Endothelial cell of umbilical vein (primary cell): Measurements from ENCODE around the gene OR6Q1. TPM values are rescaled to one million over a fixed set of nuclear protein-coding genes. Genes with fewer than 3 reads are reported as not detected.

ENCODE experiments used
- BruUV-seq: library from RNA; stranded (reverse); fragments of 400-500 nt; replicated peaks from 2 replicates; lab custom pipeline; 2021; lab: Mats Ljungman, UMichigan
- CTCF ChIA-PET: fragments of 300-600, 350-600 bp; sonication (Branson Sonifier 250); formaldehyde crosslinking; loops from one replicate; lab custom pipeline; 2021; ENCODE audit warnings: antibody characterized with exemption, inconsistent platforms; lab: Charles Lee
- POLR2A ChIA-PET: fragments of 300-600, 350-600 bp; sonication (Branson Sonifier 250); formaldehyde crosslinking; loops from one replicate; lab custom pipeline; 2021; ENCODE audit warnings: antibody characterized with exemption, inconsistent platforms; lab: Charles Lee
- DNase-seq: peaks from one replicate; pipeline ENCODE4 v3.0.0-alpha.2; 2011; ENCODE audit warnings: low read depth, low spot score
- FAIRE-seq: peaks from 2 replicates; lab custom pipeline; 2011; peaks lifted over from hg19 to GRCh38; lab: Jason Lieb, UNC
- H2AFZ ChIP-seq: 2 replicates; pipeline ENCODE4 v1.6.0; 2012; ENCODE audit warnings: low read depth, low read length, control low read depth, inconsistent platforms
- H3K27ac ChIP-seq: 2 replicates; pipeline ENCODE4 v1.5.1; 2011; ENCODE audit warnings: low read depth, mild to moderate bottlenecking, control low read depth, low read length, moderate library complexity; ENCODE audit not compliant: insufficient read depth
- H3K27me3 ChIP-seq, 2 experiments: 2 replicates each; pipeline versions ENCODE4 v1.6.0 to v1.6.1; 2011; ENCODE audit warnings: low read length in 2 of 2, mixed read lengths in 1 of 2; ENCODE audit not compliant: control insufficient read depth in 2 of 2, insufficient read depth in 2 of 2
- H3K36me3 ChIP-seq, 2 experiments: 2 replicates in 1 of 2; 3 replicates in 1 of 2; pipeline ENCODE4 v1.5.1; 2011; ENCODE audit warnings: low read length in 2 of 2, mild to moderate bottlenecking in 1 of 2, moderate library complexity in 1 of 2; ENCODE audit not compliant: control insufficient read depth in 2 of 2, insufficient read depth in 2 of 2; ENCODE audit errors: extremely low read depth in 1 of 2
- H3K4me1 ChIP-seq: 3 replicates; pipeline ENCODE4 v1.5.1; 2011; ENCODE audit warnings: mild to moderate bottlenecking, low read length; ENCODE audit not compliant: control insufficient read depth, insufficient read depth; ENCODE audit errors: extremely low read depth
- H3K4me2 ChIP-seq: 2 replicates; pipeline ENCODE4 v1.6.1; 2011; ENCODE audit warnings: low read length, control low read depth, mixed read lengths; ENCODE audit not compliant: insufficient read depth
- H3K4me3 ChIP-seq, 3 experiments: fragments of 200-600 bp in 1 of 3; sonication (generic), shearing (Covaris generic) in 1 of 3; replicated peaks in 1 of 3; 2 replicates each; pipeline ENCODE4 v1.5.1; 2011 to 2016; ENCODE audit warnings: control low read depth in 3 of 3, low read length in 3 of 3, mild to moderate bottlenecking in 2 of 3, inconsistent platforms in 1 of 3, low read depth in 1 of 3, moderate library complexity in 1 of 3; ENCODE audit not compliant: insufficient read depth in 1 of 3
- H3K79me2 ChIP-seq: 2 replicates; pipeline ENCODE4 v1.6.0; 2012; ENCODE audit warnings: low read length, inconsistent platforms; ENCODE audit not compliant: control insufficient read depth, insufficient read depth
- H3K9ac ChIP-seq: replicated peaks from 2 replicates; pipeline ENCODE3; 2011; ENCODE audit warnings: low read length, control low read depth; ENCODE audit not compliant: insufficient read depth; ENCODE audit errors: extremely low read depth
- H3K9me1 ChIP-seq: replicated peaks from 3 replicates; pipeline ENCODE4 v1.6.0; 2011; ENCODE audit warnings: mild to moderate bottlenecking, low read length; ENCODE audit not compliant: control insufficient read depth, insufficient read depth; ENCODE audit errors: extremely low read depth
- H3K9me3 ChIP-seq: replicated peaks from 2 replicates; pipeline ENCODE4 v1.5.1; 2012; ENCODE audit warnings: low read length, inconsistent platforms; ENCODE audit not compliant: control insufficient read depth, insufficient read depth
- H4K20me1 ChIP-seq: replicated peaks from 2 replicates; pipeline ENCODE3; 2011; ENCODE audit warnings: mild to moderate bottlenecking, low read length; ENCODE audit not compliant: control insufficient read depth, insufficient read depth; ENCODE audit errors: extremely low read depth
- EZH2 ChIP-seq: IDR thresholded peaks from 2 replicates; pipeline ENCODE4 v1.6.1; 2012; ENCODE audit warnings: borderline replicate concordance, low read depth, mild to moderate bottlenecking, moderate library complexity, low read length, inconsistent platforms; ENCODE audit not compliant: severe bottlenecking
- FOS ChIP-seq: IDR thresholded peaks from 2 replicates; pipeline ENCODE4 v1.6.1; 2011; ENCODE audit warnings: mild to moderate bottlenecking, low read length, moderate library complexity, borderline replicate concordance; ENCODE audit not compliant: insufficient read depth
- GATA2 ChIP-seq: IDR thresholded peaks from 2 replicates; pipeline ENCODE4 v1.7.0; 2011; ENCODE audit warnings: low read depth, mild to moderate bottlenecking, moderate library complexity, mixed read lengths, low read length; ENCODE audit not compliant: insufficient read length, insufficient read depth
- JUN ChIP-seq: IDR thresholded peaks from 2 replicates; pipeline ENCODE4 v1.6.1; 2011; ENCODE audit warnings: borderline replicate concordance, low read depth; ENCODE audit not compliant: insufficient read length, insufficient read depth
- MYC ChIP-seq: IDR thresholded peaks from one replicate; pipeline ENCODE4 v1.6.1; 2011; ENCODE audit warnings: mild to moderate bottlenecking, low read depth, low read length
- POLR2A ChIP-seq: IDR thresholded peaks from 2 replicates; pipeline ENCODE4 v1.6.1; 2012; ENCODE audit warnings: low read depth, mild to moderate bottlenecking, control low read depth, low read length
- POLR2AphosphoS5 ChIP-seq: IDR thresholded peaks from 2 replicates; pipeline ENCODE4 v1.6.1; 2012; ENCODE audit warnings: low read depth, mild to moderate bottlenecking, control low read depth, low read length, moderate library complexity; ENCODE audit not compliant: insufficient read depth
- dilution Hi-C: fragments of 300-500 bp; cut with MboI; formaldehyde crosslinking; loops from one replicate; pipeline ENCODE4 v1.15.0; 2019; ENCODE audit warnings: low sequenced_read_pairs; ENCODE audit not compliant: extremely low pct_ligation_motif_present
- intact Hi-C: fragments of 100-400 bp; cut with micrococcal nuclease; formaldehyde crosslinking; loops from one replicate; pipeline ENCODE4 v1.10.0; 2022
- polyA plus RNA-seq, 4 experiments: library from polyadenylated mRNA; depleted of rRNA in 3 of 4; stranded (reverse) in 3 of 4; unstranded in 1 of 4; fragments of >200 nt; gene quantifications; 2 replicates each; pipeline versions ENCODE4 v1.2.1 to v1.2.3, GENCODE V29; 2011 to 2012; ENCODE audit warnings: missing spikeins in 1 of 4
- total RNA-seq: library from RNA; stranded (reverse); gene quantifications from 2 replicates; pipeline ENCODE4 v1.2.3, GENCODE V29; 2021
- TF ChIP-seq, protein P1 (sequence below): IDR thresholded peaks from 2 replicates; pipeline ENCODE4 v1.6.1; 2011; ENCODE audit not compliant: insufficient read depth, insufficient read length
- TF ChIP-seq, protein P2 (sequence below), 2 donors: IDR thresholded peaks; 1 replicate in 1 of 2; 2 replicates in 1 of 2; pipeline ENCODE4 v1.5.1; 2011; ENCODE audit warnings: low read length in 2 of 2, mild to moderate bottlenecking in 2 of 2, moderate library complexity in 2 of 2, control low read depth in 1 of 2, inconsistent platforms in 1 of 2, low read depth in 1 of 2; ENCODE audit not compliant: insufficient read depth in 1 of 2; ENCODE audit errors: extremely low read depth in 1 of 2

OR6Q1 gene
- total and polyA plus RNA-seq, 2 donors (not counting 3 experiments of a cell fraction or from before 2014, with no cell fraction given), result not detected

DNA sequence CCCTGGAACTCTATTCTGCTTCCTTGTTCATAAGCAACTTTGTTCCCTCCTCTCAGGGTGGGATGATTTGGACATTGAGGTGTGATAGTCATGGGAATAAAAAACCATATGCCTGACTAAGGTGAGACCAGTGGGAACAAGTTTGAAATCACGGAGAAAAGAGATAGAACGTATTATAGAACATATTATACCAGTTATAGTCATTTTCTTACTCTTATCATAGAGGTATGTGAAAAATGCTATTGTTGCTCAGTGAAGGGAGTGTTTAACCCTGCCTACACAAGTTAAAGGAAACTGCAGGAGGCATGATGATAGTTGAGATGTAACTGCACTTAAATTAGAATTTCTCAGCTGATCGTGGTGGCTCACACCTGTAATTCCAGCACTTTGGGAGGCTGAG is 15.5 kb downstream of the OR6Q1 start:
- H3K9me1 ChIP-seq, result no peaks in the 10 kb centered on the region
- FAIRE-seq, result no peak
- H3K4me1 ChIP-seq, result no peaks in the 10 kb centered on the region
- H3K27me3 ChIP-seq, result no peaks in the 10 kb centered on the region
- no peak overlapping the region for H3K4me3 ChIP-seq
- intact Hi-C loops (no loop called here), dilution Hi-C loops (no loop called here)
- no peaks in the 10 kb centered on the region for H3K9me3 ChIP-seq
- TF ChIP-seq POLR2AphosphoS5 (no peak), EZH2 (no peak), MYC (no peak), GATA2 (no peak), JUN (no peak), FOS (no peak), POLR2A (no peak)
- TF ChIP-seq, protein P1, sequence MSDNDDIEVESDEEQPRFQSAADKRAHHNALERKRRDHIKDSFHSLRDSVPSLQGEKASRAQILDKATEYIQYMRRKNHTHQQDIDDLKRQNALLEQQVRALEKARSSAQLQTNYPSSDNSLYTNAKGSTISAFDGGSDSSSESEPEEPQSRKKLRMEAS, result no peak
- TF ChIP-seq, protein P2, sequence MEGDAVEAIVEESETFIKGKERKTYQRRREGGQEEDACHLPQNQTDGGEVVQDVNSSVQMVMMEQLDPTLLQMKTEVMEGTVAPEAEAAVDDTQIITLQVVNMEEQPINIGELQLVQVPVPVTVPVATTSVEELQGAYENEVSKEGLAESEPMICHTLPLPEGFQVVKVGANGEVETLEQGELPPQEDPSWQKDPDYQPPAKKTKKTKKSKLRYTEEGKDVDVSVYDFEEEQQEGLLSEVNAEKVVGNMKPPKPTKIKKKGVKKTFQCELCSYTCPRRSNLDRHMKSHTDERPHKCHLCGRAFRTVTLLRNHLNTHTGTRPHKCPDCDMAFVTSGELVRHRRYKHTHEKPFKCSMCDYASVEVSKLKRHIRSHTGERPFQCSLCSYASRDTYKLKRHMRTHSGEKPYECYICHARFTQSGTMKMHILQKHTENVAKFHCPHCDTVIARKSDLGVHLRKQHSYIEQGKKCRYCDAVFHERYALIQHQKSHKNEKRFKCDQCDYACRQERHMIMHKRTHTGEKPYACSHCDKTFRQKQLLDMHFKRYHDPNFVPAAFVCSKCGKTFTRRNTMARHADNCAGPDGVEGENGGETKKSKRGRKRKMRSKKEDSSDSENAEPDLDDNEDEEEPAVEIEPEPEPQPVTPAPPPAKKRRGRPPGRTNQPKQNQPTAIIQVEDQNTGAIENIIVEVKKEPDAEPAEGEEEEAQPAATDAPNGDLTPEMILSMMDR (IDR thresholded peaks at IDR 0.05; ENCODE audit: extremely low read depth in 1 of 2, insufficient read depth in 1 of 2, low read depth in 1 of 2, low read length in 2 of 2), result no peak
- no TSS peak for BruUV-seq
- no peak overlapping the region for H3K27ac ChIP-seq
- no peaks in the 10 kb centered on the region for H4K20me1 ChIP-seq
- no peaks in the 10 kb centered on the region for H3K36me3 ChIP-seq
- ChIA-PET CTCF (no interaction called here), POLR2A (no interaction called here)
- H3K4me2 ChIP-seq, result no peak overlapping the region
- no peak overlapping the region for H2AFZ ChIP-seq
- no peak overlapping the region for H3K9ac ChIP-seq
- no peak for DNase-seq
- H3K79me2 ChIP-seq, result no peaks in the 10 kb centered on the region
